Fibroblast of lung (primary cell): Measurements from ENCODE around the gene LDHD.

ENCODE experiments used
- EZH2 ChIP-seq: IDR thresholded peaks from 2 replicates; pipeline ENCODE4 v1.5.1; 2012; ENCODE audit warnings: low read length, control low read depth, mild to moderate bottlenecking; ENCODE audit errors: missing control alignments
- TF ChIP-seq, protein P1 (sequence below), 2 donors: IDR thresholded peaks in 1 of 2; conservative IDR thresholded peaks in 1 of 2; 1 replicate in 1 of 2; 2 replicates in 1 of 2; pipeline ENCODE4 v1.5.1; 2011 to 2012; ENCODE audit warnings: low read length in 2 of 2, control low read depth in 1 of 2, inconsistent platforms in 1 of 2, low read depth in 1 of 2, mild to moderate bottlenecking in 1 of 2

DNA sequence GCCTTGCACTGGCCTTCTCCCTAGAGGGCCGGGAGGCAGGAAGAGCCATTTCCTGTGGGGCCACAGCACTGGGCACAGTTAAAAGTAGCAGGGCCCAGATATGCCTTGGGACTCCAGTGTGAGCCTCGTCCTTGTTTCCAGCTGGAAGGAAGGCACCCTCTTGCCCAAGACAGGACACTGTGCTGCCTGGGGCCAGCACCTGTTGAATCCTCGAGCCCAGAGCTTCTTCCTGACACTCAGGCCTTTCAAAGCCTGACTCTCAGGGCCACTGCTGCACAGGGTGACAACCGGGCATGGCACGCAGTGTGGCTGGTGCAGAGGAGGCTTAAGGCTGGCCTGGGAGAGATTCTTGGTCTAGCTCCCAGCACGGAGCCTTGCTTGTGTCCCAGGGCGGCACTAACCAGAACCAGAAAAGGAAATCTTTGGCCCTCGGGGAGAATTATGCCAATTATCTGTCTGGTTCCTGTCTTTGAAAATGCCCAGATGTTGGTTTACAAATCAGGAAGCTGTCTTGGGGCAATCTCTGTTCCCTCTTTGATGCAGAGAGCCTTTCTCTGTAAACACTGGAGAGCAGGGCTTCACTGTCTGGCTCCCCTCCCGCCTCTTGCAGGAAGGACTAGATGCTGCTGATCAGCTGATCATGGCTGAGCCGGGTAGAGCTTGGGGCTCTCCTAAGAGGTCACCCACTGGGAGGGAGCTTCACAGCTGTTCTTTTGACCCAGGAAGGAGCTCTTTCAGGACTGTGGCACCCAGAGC, 11.1 kb downstream of the LDHD start:
- TF ChIP-seq, protein P1, sequence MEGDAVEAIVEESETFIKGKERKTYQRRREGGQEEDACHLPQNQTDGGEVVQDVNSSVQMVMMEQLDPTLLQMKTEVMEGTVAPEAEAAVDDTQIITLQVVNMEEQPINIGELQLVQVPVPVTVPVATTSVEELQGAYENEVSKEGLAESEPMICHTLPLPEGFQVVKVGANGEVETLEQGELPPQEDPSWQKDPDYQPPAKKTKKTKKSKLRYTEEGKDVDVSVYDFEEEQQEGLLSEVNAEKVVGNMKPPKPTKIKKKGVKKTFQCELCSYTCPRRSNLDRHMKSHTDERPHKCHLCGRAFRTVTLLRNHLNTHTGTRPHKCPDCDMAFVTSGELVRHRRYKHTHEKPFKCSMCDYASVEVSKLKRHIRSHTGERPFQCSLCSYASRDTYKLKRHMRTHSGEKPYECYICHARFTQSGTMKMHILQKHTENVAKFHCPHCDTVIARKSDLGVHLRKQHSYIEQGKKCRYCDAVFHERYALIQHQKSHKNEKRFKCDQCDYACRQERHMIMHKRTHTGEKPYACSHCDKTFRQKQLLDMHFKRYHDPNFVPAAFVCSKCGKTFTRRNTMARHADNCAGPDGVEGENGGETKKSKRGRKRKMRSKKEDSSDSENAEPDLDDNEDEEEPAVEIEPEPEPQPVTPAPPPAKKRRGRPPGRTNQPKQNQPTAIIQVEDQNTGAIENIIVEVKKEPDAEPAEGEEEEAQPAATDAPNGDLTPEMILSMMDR (conservative IDR thresholded peaks at IDR 0.05 in 1 of 2, IDR thresholded peaks at IDR 0.05 in 1 of 2; ENCODE audit: low read depth in 1 of 2, low read length in 2 of 2): no peak
- TF ChIP-seq EZH2: no peak
